Progenitor cell of endocrine pancreas (in vitro differentiated cells): ENCODE results near the gene ELOVL6. TPM values are rescaled to one million over a fixed set of nuclear protein-coding genes. Genes with fewer than 3 reads are reported as not detected.

Experiments
- DNase-seq: peaks from one replicate; pipeline ENCODE4 v3.0.0; 2021; ENCODE audit warnings: low spot score; ENCODE audit not compliant: unreplicated experiment
- H3K27ac Mint-ChIP-seq: 2 replicates; pipeline ENCODE4 v1.8.0; 2021; ENCODE audit warnings: mild to moderate bottlenecking, moderate library complexity, mixed read lengths
- H3K27me3 Mint-ChIP-seq: 2 replicates; pipeline ENCODE4 v1.8.0; 2021; ENCODE audit warnings: mixed read lengths
- H3K36me3 Mint-ChIP-seq: 2 replicates; pipeline ENCODE4 v1.8.0; 2022; ENCODE audit warnings: mixed read lengths; ENCODE audit not compliant: insufficient read depth
- H3K4me1 Mint-ChIP-seq: 2 replicates; pipeline ENCODE4 v1.8.0; 2021; ENCODE audit warnings: low read depth, mixed read lengths
- H3K4me3 Mint-ChIP-seq: 2 replicates; pipeline ENCODE4 v1.8.0; 2021; ENCODE audit warnings: low read depth, mild to moderate bottlenecking, moderate library complexity, mixed read lengths
- H3K9me3 Mint-ChIP-seq: 2 replicates; pipeline ENCODE4 v1.8.0; 2021; ENCODE audit warnings: low read depth, mixed read lengths
- total RNA-seq: library from RNA; stranded (reverse); gene quantifications from 2 replicates; pipeline ENCODE4 v1.2.1, GENCODE V29; 2021
- TF ChIP-seq, protein P1 (sequence below): fragments of 200-600 bp; sonication (generic); IDR thresholded peaks from one replicate; pipeline ENCODE4 v1.5.0; 2021; ENCODE audit warnings: antibody characterized with exemption, mild to moderate bottlenecking; ENCODE audit not compliant: unreplicated experiment

Gene ELOVL6
- total RNA-seq, 1 donor from 2014 or later = 34.3 TPM

GRCh38 chr4:110055158-110055768, 143.2 kb downstream of the ELOVL6 start:
- peaks cover 5% of the 10 kb centered on the region for H3K4me1 Mint-ChIP-seq
- H3K36me3 Mint-ChIP-seq = peaks cover 12% of the 10 kb centered on the region
- H3K9me3 Mint-ChIP-seq = no peaks in the 10 kb centered on the region
- no peak overlapping the region for H3K27ac Mint-ChIP-seq
- TF ChIP-seq, protein P1, sequence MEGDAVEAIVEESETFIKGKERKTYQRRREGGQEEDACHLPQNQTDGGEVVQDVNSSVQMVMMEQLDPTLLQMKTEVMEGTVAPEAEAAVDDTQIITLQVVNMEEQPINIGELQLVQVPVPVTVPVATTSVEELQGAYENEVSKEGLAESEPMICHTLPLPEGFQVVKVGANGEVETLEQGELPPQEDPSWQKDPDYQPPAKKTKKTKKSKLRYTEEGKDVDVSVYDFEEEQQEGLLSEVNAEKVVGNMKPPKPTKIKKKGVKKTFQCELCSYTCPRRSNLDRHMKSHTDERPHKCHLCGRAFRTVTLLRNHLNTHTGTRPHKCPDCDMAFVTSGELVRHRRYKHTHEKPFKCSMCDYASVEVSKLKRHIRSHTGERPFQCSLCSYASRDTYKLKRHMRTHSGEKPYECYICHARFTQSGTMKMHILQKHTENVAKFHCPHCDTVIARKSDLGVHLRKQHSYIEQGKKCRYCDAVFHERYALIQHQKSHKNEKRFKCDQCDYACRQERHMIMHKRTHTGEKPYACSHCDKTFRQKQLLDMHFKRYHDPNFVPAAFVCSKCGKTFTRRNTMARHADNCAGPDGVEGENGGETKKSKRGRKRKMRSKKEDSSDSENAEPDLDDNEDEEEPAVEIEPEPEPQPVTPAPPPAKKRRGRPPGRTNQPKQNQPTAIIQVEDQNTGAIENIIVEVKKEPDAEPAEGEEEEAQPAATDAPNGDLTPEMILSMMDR = no peak
- H3K27me3 Mint-ChIP-seq = no peaks in the 10 kb centered on the region
- H3K4me3 Mint-ChIP-seq = no peak overlapping the region
- DNase-seq = no peak

DNA sequence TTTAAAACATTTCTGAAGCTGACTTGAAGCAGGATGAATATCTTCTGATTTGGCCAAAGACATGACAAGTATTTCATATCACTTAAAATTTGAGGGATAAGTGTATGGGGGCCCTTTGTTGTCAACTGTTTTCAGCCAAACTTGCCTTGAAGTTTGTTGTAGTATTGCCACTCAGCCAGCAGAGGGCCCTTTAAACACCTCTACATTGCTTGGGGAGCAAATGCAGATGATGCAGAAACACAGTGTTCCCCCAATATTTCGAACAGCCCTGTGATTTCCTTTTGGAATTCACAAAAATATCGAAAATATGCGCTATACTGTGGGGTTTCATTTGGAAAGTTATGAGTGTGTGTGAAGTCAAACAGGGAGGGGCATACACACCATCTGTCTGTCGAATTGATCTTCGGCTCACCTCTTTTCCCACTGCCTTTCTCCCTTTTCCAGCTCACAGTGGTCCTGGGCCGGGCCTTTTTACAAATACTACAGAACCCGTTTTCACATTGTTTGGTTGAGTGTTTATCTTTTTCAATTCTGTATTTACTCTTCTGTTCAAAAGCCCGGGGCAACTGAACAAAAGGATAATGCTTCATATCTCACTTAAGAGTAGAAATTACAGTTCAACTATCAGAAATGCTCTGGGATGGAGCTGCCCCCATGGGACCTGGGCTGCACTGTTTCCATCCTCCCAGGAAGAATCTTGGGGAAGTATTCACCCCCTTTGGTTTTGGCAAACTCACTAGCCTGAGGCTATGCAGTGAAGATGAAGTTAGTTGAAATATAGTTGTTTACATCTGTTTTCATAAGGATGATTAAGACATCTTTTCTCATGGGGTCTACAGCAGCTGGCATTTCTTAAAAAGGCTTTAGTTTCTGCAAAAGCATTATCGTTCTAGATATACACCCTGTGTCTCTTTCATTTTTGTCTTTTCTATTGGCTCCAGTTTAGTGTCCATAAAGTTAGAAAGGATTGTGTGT, 148.2 kb downstream of the ELOVL6 start:
- no peaks in the 10 kb centered on the region for H3K9me3 Mint-ChIP-seq
- no peaks in the 10 kb centered on the region for H3K27me3 Mint-ChIP-seq
- H3K4me1 Mint-ChIP-seq = peaks cover 5% of the 10 kb centered on the region
- H3K4me3 Mint-ChIP-seq = no peak overlapping the region
- H3K27ac Mint-ChIP-seq = peak overlapping the region; percentile 80
- TF ChIP-seq, protein P1 = peak; percentile 87
- DNase-seq = peak; percentile 18
- peaks cover 10% of the 10 kb centered on the region for H3K36me3 Mint-ChIP-seq

- Mint-ChIP-seq H3K27ac (peak overlapping the region; percentile 53), H3K36me3 (peaks cover 8% of the 10 kb centered on the region)
Measured at GRCh38 chr4:110046588-110047049, 151.8 kb downstream of the ELOVL6 start.

DNA sequence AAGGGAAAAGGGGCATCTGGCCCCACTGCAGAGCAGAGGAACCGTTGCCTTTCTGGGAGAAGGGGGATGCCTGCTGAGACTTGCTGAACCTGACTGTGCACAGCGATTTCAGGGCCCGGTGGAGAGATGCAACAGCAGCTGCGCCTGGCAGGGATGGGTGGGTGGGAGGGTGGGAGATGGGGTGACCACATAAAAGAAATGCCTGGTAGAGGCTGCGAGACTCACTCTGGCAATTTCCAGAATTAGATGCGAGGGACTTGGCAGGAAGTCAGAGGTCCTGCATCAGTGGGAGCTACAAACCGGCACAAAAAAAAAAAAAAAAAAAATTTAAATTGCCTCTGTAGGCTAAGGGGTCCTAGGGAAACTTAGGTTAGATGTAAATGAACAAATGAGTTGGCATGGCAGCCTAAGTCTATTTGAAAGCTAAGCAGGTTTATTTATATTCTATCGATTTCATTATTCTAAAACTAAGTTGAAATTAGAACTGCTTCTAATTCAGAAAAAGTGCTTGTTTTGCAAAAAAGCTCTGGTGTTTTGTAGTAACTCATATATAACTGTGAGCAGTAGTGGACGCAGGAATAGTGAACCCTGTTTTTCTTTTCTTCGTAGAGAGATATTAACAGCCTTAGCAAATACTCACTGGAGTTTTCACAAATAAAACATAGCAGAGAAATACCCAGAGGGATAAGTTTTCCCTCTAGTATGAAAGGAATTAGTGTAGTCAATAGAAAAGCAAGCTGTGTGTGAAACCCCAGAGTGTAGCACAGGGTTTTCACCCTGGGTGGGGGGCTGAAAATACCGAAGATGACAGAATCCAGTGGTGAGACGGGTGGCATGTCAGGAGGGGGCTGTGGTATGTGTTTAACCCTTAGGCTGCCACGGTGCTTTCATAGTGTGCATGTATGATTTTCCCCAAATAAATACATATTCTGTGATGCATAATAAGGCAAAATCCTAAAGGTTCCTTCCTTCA, 155.6 kb downstream of the ELOVL6 start:
- no peaks in the 10 kb centered on the region for H3K36me3 Mint-ChIP-seq
- H3K27ac Mint-ChIP-seq = no peak overlapping the region

More at GRCh38 chr4:110046588-110047049, 151.8 kb downstream of the ELOVL6 start:
- no peak overlapping the region for H3K4me3 Mint-ChIP-seq
- TF ChIP-seq, protein P1 = no peak
- peaks cover 17% of the 10 kb centered on the region for H3K4me1 Mint-ChIP-seq
- H3K27me3 Mint-ChIP-seq = no peaks in the 10 kb centered on the region
- no peak for DNase-seq
- no peaks in the 10 kb centered on the region for H3K9me3 Mint-ChIP-seq

More for the DNA sequence above, 155.6 kb downstream of the ELOVL6 start:
- H3K9me3 Mint-ChIP-seq = no peaks in the 10 kb centered on the region
- TF ChIP-seq, protein P1 = no peak
- no peak for DNase-seq
- H3K4me3 Mint-ChIP-seq = no peak overlapping the region
- H3K27me3 Mint-ChIP-seq = no peaks in the 10 kb centered on the region
- peaks cover 16% of the 10 kb centered on the region for H3K4me1 Mint-ChIP-seq
